Trophoblast cell (in vitro differentiated cells and primary cell): ENCODE measurements around the gene LHPP.

Experiments
- DNase-seq, 2 donors: peaks; one replicate each; pipeline ENCODE4 v3.0.0-alpha.2; 2016
- H2AFZ ChIP-seq: 2 replicates; pipeline ENCODE4 v1.6.1; 2013; ENCODE audit warnings: low read length, moderate library complexity, mild to moderate bottlenecking; ENCODE audit not compliant: insufficient read depth, poor library complexity
- H2AK5ac ChIP-seq: 2 replicates; pipeline ENCODE4 v1.6.1; 2013; ENCODE audit warnings: mild to moderate bottlenecking, low read length
- H2BK120ac ChIP-seq: 2 replicates; pipeline ENCODE4 v1.6.1; 2013; ENCODE audit warnings: low read length, mild to moderate bottlenecking, moderate library complexity; ENCODE audit not compliant: insufficient read depth, poor library complexity
- H2BK12ac ChIP-seq: 2 replicates; pipeline ENCODE4 v1.6.1; 2013; ENCODE audit warnings: mild to moderate bottlenecking, low read length, moderate library complexity
- H2BK5ac ChIP-seq: 2 replicates; pipeline ENCODE4 v1.6.1; 2013; ENCODE audit warnings: low read length, low read depth, moderate library complexity, mild to moderate bottlenecking; ENCODE audit not compliant: poor library complexity
- H3K14ac ChIP-seq: 2 replicates; pipeline ENCODE4 v1.6.1; 2013; ENCODE audit warnings: mild to moderate bottlenecking, low read length
- H3K18ac ChIP-seq: 2 replicates; pipeline ENCODE4 v1.6.1; 2013; ENCODE audit warnings: mild to moderate bottlenecking, low read length
- H3K23ac ChIP-seq: 2 replicates; pipeline ENCODE4 v1.6.1; 2013; ENCODE audit warnings: low read length
- H3K27ac ChIP-seq: 2 replicates; pipeline ENCODE4 v1.5.1; 2013; ENCODE audit warnings: low read depth, mild to moderate bottlenecking, inconsistent platforms, low read length, moderate library complexity
- H3K27me3 ChIP-seq: 2 replicates; pipeline ENCODE4 v1.6.1; 2013; ENCODE audit warnings: inconsistent platforms, mild to moderate bottlenecking, low read length, moderate library complexity; ENCODE audit not compliant: insufficient read depth
- H3K36me3 ChIP-seq, 2 experiments: 1 replicate in 1 of 2; 2 replicates in 1 of 2; pipeline ENCODE4 v1.6.1; 2013; ENCODE audit warnings: low read length in 2 of 2, mild to moderate bottlenecking in 2 of 2, moderate library complexity in 1 of 2; ENCODE audit not compliant: insufficient read depth in 2 of 2, control insufficient read depth in 1 of 2
- H3K4ac ChIP-seq: 2 replicates; pipeline ENCODE4 v1.6.1; 2013; ENCODE audit warnings: low read depth, mild to moderate bottlenecking, low read length, moderate library complexity
- H3K4me1 ChIP-seq, 2 experiments: 1 replicate in 1 of 2; 2 replicates in 1 of 2; pipeline ENCODE4 v1.6.1; 2013; ENCODE audit warnings: low read length in 2 of 2, mild to moderate bottlenecking in 2 of 2, moderate library complexity in 1 of 2; ENCODE audit not compliant: insufficient read depth in 2 of 2, control insufficient read depth in 1 of 2
- H3K4me2 ChIP-seq: 2 replicates; pipeline ENCODE4 v1.6.1; 2013; ENCODE audit warnings: inconsistent platforms, mild to moderate bottlenecking, low read length, moderate library complexity
- H3K4me3 ChIP-seq: 2 replicates; pipeline ENCODE4 v1.5.1; 2013; ENCODE audit warnings: mild to moderate bottlenecking, low read depth, low read length, inconsistent platforms
- H3K79me1 ChIP-seq: one replicate; pipeline ENCODE4 v1.6.1; 2013; ENCODE audit warnings: low read length
- H3K79me2 ChIP-seq: 2 replicates; pipeline ENCODE4 v1.6.1; 2013; ENCODE audit warnings: low read length, mild to moderate bottlenecking; ENCODE audit not compliant: control insufficient read depth, insufficient read depth, poor library complexity
- H3K9ac ChIP-seq: 2 replicates; pipeline ENCODE4 v1.6.1; 2013; ENCODE audit warnings: mild to moderate bottlenecking, low read length
- H3K9me3 ChIP-seq: 2 replicates; pipeline ENCODE4 v1.6.1; 2013; ENCODE audit warnings: low read depth, mild to moderate bottlenecking, control low read depth, inconsistent platforms, low read length; ENCODE audit not compliant: insufficient read depth
- H4K12ac ChIP-seq: 2 replicates; pipeline ENCODE4 v1.6.1; 2013; ENCODE audit warnings: low read depth, mild to moderate bottlenecking, low read length, moderate library complexity
- H4K8ac ChIP-seq: 2 replicates; pipeline ENCODE4 v1.6.1; 2013; ENCODE audit warnings: low read depth, mild to moderate bottlenecking, low read length, moderate library complexity
- H4K91ac ChIP-seq: one replicate; pipeline ENCODE4 v1.6.1; 2013; ENCODE audit warnings: low read depth, mild to moderate bottlenecking, low read length, moderate library complexity
- WGBS: extraction: QIAGEN DNeasy Blood & Tissue Kit; methylation state at CpG from one replicate; pipeline ENCODE4 v1.1.7; 2013; ENCODE audit warnings: missing lambda C conversion rate; ENCODE audit not compliant: insufficient read length, insufficient coverage; ENCODE audit errors: extremely low coverage; 5-methylcytosine and 5-hydroxymethylcytosine counted together

LHPP gene

DNA sequence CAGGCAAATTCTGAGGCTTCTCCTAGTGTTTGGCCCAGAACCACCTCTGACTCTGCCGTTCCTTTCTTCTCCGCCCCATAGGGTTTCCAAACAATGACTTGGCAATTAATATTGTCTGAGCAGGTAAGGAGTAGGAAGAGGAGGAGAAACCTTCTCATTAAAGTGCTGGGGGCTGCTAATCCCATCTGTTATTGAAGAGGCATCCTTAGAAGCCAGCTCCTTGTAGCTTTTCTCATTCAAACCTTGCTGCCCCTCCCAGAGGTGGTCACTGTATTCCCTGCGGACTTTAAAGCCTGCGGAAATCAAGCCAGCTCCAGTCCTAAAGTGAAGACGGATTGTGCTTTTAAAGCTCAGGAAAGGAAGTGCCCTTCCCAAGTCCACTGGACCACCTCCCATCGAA is 10.3 kb upstream of the LHPP start:
- Histone ChIP-seq H3K79me2 (no peaks in the 10 kb centered on the region), H3K4me1 (peaks cover 17 to 21% of the 10 kb centered on the region in 2 experiments), H4K8ac (no peak overlapping the region), H3K9me3 (peaks cover 7% of the 10 kb centered on the region), H3K4me3 (no peak overlapping the region), H2BK5ac (no peak overlapping the region), H4K91ac (no peak overlapping the region), H3K23ac (no peak overlapping the region), H2BK12ac (no peak overlapping the region), H3K4ac (no peak overlapping the region), H3K27ac (no peak overlapping the region), H3K4me2 (no peak overlapping the region), H3K9ac (no peak overlapping the region), H3K36me3 (no peaks in the 10 kb centered on the region), H3K27me3 (peaks cover 45% of the 10 kb centered on the region), H3K14ac (no peak overlapping the region), H2AK5ac (no peak overlapping the region), H3K79me1 (no peaks in the 10 kb centered on the region), H4K12ac (no peak overlapping the region), H2BK120ac (no peak overlapping the region), H2AFZ (no peak overlapping the region), H3K18ac (no peak overlapping the region)
- no CpG with 5 or more reads among the region's 6 CpGs for WGBS
- DNase-seq: no peak

DNA sequence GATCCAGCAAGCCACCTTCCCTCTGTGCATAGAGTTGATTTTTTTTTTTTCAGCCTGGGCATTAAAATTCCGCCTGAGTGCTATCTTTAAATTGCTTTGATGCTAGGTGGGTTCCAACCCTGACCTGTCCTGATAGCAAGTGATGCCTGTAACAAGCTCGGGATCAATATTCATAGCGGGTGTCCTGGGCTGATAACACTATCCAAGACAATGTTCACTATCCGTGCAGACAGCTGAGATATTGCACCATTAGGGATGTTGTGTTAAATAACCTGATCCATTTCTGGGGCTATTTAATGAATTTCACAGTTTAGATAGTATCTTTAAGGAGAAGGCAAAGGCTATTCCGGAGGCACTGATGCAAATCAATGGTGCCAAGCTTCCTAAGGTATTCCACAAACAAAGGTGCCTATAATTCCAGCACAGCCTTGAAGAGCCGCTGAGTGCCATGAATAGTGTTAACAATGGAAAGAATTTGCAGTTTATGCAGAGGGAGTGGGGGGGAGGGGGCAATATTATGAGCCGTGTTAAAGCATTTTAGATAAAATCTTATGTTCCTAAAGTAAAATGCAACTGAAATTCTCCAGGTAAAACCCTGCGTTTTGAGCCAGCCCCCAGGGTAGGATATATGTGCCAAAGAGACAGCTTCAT is 7.5 kb upstream of the LHPP start:
- Histone ChIP-seq H2BK5ac (no peak overlapping the region), H3K27ac (no peak overlapping the region), H4K12ac (no peak overlapping the region), H2AK5ac (no peak overlapping the region), H3K27me3 (peaks cover 24% of the 10 kb centered on the region), H4K91ac (no peak overlapping the region), H3K14ac (no peak overlapping the region), H3K23ac (no peak overlapping the region), H4K8ac (no peak overlapping the region), H3K36me3 (no peaks in the 10 kb centered on the region), H3K4ac (no peak overlapping the region), H3K9ac (no peak overlapping the region), H3K4me1 (peaks cover 15 to 19% of the 10 kb centered on the region in 2 experiments), H3K18ac (no peak overlapping the region), H2BK12ac (no peak overlapping the region), H2BK120ac (no peak overlapping the region), H3K9me3 (no peaks in the 10 kb centered on the region), H3K4me3 (no peak overlapping the region), H3K4me2 (no peak overlapping the region), H3K79me2 (no peaks in the 10 kb centered on the region), H2AFZ (no peak overlapping the region), H3K79me1 (peaks cover 2% of the 10 kb centered on the region)
- DNase-seq: peak; percentile 30 to 56
- no CpG with 5 or more reads among the region's 8 CpGs for WGBS

DNA sequence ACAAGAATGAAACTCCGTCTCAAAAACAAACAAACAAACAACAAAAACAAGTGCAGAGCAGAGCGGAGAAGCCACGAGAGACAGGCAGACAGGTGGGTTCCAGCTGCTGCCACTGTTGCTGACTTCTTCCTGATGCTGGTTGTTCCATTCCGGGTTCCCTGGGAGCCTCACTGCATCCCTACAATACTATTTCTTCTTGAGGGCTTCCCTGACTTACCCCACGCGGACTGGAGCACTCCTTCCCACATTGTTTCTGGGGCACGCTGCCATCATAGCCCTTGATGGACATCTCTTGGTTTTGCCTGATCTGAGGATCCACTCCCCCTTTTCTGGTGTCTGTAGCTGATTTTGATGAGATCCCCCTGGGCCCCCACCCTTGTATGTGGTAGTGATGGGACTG is 6.2 kb upstream of the LHPP start:
- Histone ChIP-seq H4K91ac (no peak overlapping the region), H4K8ac (no peak overlapping the region), H3K79me1 (peaks cover 2% of the 10 kb centered on the region), H4K12ac (no peak overlapping the region), H2BK5ac (no peak overlapping the region), H3K4me1 (peaks cover 17% of the 10 kb centered on the region in 2 experiments), H3K79me2 (no peaks in the 10 kb centered on the region), H3K9me3 (no peaks in the 10 kb centered on the region), H3K4me2 (no peak overlapping the region), H3K4ac (no peak overlapping the region), H2AFZ (no peak overlapping the region), H2BK12ac (no peak overlapping the region), H3K4me3 (no peak overlapping the region), H3K36me3 (no peaks in the 10 kb centered on the region), H3K9ac (no peak overlapping the region), H3K23ac (no peak overlapping the region), H3K14ac (no peak overlapping the region), H3K27me3 (peaks cover 11% of the 10 kb centered on the region), H2AK5ac (no peak overlapping the region), H3K27ac (no peak overlapping the region), H3K18ac (no peak overlapping the region), H2BK120ac (no peak overlapping the region)
- DNase-seq: no peak
- WGBS: no CpG with 5 or more reads among the region's 7 CpGs

DNA sequence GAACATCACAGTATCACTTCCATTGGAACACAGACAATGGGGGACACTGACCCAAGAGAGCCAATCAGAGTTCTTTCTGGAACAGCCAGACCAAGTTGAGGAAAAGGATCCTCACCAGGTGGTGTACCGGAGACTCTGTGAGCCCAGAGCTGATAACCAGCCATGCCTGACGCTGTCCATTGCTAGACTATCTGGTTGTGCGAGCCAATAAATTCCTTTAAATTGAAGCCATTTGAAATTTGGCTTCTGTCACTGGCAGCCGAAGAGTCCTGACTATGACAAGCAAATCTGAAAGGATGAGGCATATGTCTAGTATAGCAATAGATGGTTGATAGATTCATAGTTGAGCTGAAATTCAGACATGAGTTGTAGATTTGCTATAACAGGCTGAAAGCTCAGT is 3.1 kb upstream of the LHPP start:
- peak overlapping the region; percentile 69 for H2AK5ac ChIP-seq
- no peaks in the 10 kb centered on the region for H3K27me3 ChIP-seq

More for the DNA sequence above, 3.1 kb upstream of the LHPP start:
- no peak overlapping the region for H4K12ac ChIP-seq
- no peak overlapping the region for H3K14ac ChIP-seq
- H3K27ac ChIP-seq: no peak overlapping the region
- no CpG with 5 or more reads among the region's 4 CpGs for WGBS
- no peak overlapping the region for H2BK5ac ChIP-seq
- no peaks in the 10 kb centered on the region for H3K36me3 ChIP-seq
- DNase-seq: no peak
- H3K9me3 ChIP-seq: no peaks in the 10 kb centered on the region
- no peak overlapping the region for H4K91ac ChIP-seq
- H4K8ac ChIP-seq: no peak overlapping the region
- H3K79me1 ChIP-seq: peaks cover 9% of the 10 kb centered on the region
- H3K4me2 ChIP-seq: no peak overlapping the region
- H3K4me1 ChIP-seq: peaks cover 17 to 20% of the 10 kb centered on the region in 2 experiments
- no peak overlapping the region for H2BK120ac ChIP-seq
- no peak overlapping the region for H3K18ac ChIP-seq
- no peak overlapping the region for H3K23ac ChIP-seq
- no peak overlapping the region for H3K4me3 ChIP-seq
- no peak overlapping the region for H2AFZ ChIP-seq
- H3K9ac ChIP-seq: no peak overlapping the region
- H2BK12ac ChIP-seq: peak overlapping the region; percentile 33
- peaks cover 2% of the 10 kb centered on the region for H3K79me2 ChIP-seq
- no peak overlapping the region for H3K4ac ChIP-seq
